ENCODE measurements around the gene SUGP1. TPM values are rescaled to one million over a fixed set of nuclear protein-coding genes. Genes with fewer than 3 reads are reported as not detected.

Gene SUGP1
- total RNA-seq, 4 donors from 2014 or later: 22.8 to 31.2 (median 24.8) TPM

- TF ChIP-seq CTCF (IDR thresholded peaks at IDR 0.05): no peak
- DNase-seq (ENCODE audit: low spot score) (no peak), ATAC-seq (ENCODE audit: low FRiP score) (no peak)
These were observed 16.9 kb downstream of the SUGP1 start for GRCh38 chr19:19303411-19303810.

- TF ChIP-seq CTCF (IDR thresholded peaks at IDR 0.05): no peak
- no peak for DNase-seq (ENCODE audit: low spot score)
- ATAC-seq (ENCODE audit: low FRiP score): no peak
These were observed 19.7 kb downstream of the SUGP1 start for GRCh38 chr19:19300613-19301012.

- no peak for ATAC-seq (ENCODE audit: low FRiP score)
- DNase-seq (ENCODE audit: low spot score): no peak
- TF ChIP-seq CTCF (IDR thresholded peaks at IDR 0.05): no peak
These were observed 22.6 kb downstream of the SUGP1 start for GRCh38 chr19:19297759-19298158.

GRCh38 chr19:19296953-19297689, 23.2 kb downstream of the SUGP1 start:
- ATAC-seq (ENCODE audit: low FRiP score) (no peak), DNase-seq (ENCODE audit: low spot score) (no peak)
- TF ChIP-seq CTCF (IDR thresholded peaks at IDR 0.05): no peak

- TF ChIP-seq CTCF (IDR thresholded peaks at IDR 0.05): no peak
- DNase-seq (ENCODE audit: low spot score) (no peak), ATAC-seq (ENCODE audit: low FRiP score) (no peak)
These were observed 25.4 kb downstream of the SUGP1 start for GRCh38 chr19:19294914-19295313.

GRCh38 chr19:19292607-19293006, 27.7 kb downstream of the SUGP1 start:
- ATAC-seq (ENCODE audit: low FRiP score): no peak
- no peak for DNase-seq (ENCODE audit: low spot score)
- TF ChIP-seq CTCF (IDR thresholded peaks at IDR 0.05): no peak

GRCh38 chr19:19285686-19286085, 34.6 kb downstream of the SUGP1 start:
- ATAC-seq (ENCODE audit: low FRiP score): no peak
- TF ChIP-seq CTCF (IDR thresholded peaks at IDR 0.05): no peak
- DNase-seq (ENCODE audit: low spot score): no peak
